HG03039 (cell line): ENCODE results near the gene RRM2.

Source experiments
- ATAC-seq: cut with Tn5 transposase; IDR thresholded peaks from one replicate; pipeline ENCODE4 v1.9.1; 2021; ENCODE audit warnings: mild to moderate bottlenecking, moderate library complexity; ENCODE audit not compliant: unreplicated experiment

Gene RRM2

DNA sequence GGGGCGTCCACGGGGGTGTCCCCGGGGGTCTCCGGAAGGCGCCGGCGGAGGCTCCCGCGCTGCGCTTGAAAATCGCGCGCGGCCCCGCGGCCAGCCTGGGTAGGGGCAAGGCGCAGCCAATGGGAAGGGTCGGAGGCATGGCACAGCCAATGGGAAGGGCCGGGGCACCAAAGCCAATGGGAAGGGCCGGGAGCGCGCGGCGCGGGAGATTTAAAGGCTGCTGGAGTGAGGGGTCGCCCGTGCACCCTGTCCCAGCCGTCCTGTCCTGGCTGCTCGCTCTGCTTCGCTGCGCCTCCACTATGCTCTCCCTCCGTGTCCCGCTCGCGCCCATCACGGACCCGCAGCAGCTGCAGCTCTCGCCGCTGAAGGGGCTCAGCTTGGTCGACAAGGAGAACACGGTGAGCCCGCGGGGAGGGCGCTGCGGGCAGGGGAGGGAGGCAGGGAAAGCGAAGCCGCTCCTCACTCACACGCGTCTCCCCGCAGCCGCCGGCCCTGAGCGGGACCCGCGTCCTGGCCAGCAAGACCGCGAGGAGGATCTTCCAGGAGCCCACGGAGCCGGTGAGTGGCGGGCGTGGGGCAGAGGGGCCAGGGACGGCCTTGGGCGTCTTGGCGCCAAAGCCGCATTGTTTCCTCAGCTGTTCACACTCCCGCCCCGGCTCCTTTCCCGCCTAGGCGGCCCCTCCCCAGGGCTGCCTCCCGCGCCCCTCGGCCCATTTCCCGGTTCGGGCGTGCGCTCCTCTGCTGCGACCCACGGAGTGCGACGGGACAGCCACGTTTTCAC, at the start of gene RRM2:
Gene RRM2 (plus strand): TSS at position 240 of the 781 bp plus-strand sequence. CDS start 60 bp downstream, at position 300.
- peak; percentile 79 for ATAC-seq

DNA sequence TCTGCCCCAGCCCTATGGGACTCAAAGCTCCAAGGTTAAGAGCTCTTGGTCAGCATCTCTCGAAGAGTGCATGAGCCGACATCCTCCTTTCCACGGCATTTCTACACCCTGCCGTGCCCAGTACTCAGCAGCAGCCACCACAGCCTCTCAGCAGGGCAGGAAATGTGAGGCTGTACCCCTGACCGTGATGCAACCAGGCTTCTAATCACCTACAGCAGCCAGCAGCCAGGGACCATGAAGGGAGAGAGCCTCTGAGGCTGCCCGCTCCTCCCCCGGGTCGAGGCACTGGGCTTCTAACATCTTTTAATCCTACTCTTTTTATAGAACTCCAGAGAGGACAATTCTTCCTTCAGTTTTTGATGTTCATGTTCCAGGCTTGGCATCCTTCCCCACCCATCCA, 48.8 kb upstream of the RRM2 start:
- ATAC-seq: no peak

DNA sequence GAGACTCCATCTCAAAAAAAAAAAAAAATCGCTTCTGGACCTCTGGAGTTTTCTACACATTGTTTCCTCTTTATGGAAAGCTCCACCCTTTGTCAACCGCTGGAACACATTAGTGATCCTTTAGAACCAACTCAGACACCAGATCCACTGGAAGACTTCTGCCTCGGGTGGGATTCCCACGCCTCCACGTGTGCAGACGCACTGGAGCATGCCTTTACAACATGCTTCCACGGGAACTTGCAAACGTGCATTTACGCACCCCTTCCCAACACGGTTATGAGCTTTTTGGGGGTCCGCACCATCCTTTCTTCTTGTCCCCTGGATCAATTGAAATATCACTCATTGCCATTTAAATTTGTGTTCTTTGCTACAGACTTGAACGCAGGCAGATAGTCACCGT, 47.4 kb upstream of the RRM2 start:
- no peak for ATAC-seq

DNA sequence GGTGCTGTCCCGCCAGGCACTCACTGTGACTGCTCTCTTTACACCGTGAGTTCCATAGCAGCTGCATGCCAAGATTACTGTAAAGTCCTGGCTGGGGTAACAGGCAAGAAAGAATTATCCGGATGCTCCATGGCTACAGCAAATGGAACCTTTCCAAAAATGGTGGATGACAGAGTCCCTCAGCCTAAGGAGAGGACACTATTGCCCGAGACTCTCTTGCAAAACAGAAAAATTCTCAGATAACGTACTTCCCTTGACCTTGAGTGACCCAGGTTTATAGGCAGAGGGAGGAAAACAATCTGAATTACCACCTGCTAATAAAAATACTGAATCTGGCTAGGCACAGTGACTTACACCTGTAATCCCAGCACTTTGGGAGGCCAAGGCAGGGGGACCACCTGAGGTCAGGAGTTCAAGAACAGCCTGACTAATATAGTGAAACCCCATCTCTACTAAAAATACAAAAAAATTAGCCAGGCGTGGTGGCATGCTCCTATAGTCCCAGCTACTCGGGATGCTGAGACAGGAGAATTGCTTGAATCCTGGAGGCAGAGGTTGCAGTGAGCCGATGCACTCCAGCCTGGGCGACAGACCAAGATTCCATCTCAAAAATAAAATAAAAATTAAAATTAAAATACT, 46.8 kb upstream of the RRM2 start:
- ATAC-seq: no peak

DNA sequence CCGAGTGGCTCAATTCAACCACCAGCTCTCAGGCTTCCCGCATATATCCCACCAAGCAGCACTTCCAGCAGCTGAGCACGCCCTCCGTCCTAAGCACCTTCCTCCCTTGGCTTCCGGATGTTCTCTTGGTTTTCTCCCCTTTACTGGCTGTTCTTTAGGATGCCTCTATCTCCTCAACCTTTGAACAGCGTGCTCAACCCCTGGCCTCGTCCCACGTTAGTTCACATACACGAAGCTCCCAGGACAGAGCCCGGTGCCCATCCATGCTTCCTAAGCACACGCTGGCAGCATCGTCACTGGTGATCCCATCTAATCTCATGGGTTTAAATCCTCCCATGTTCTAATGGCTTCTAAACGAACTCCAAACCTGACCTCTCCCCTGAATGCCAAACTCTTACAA, 46.0 kb upstream of the RRM2 start:
- no peak for ATAC-seq

DNA sequence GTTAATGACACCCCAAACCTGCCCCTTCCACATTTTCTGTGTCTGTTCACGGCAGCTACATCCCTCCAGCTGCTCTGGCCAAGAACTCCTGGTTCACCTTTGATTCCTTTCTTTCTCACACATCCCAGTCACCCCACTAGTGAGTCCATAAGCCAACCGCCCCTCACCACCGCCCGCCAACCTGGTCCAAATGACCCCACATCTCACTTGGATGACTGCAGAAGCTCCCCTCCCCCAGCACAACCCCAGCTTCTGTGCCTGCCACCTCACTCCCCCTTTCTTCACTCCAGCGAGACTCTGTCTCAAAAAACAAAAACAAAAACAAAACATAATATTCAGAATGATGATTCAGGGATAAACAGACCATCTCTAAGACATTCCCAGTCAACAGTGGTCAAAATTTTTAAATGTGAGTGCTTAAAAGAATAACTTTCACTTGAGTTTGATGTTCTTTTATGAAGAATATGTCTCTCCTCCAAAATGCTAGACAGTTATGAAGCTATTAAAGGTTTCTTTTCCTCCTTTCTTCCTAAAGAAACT, 45.5 kb upstream of the RRM2 start:
- no peak for ATAC-seq

DNA sequence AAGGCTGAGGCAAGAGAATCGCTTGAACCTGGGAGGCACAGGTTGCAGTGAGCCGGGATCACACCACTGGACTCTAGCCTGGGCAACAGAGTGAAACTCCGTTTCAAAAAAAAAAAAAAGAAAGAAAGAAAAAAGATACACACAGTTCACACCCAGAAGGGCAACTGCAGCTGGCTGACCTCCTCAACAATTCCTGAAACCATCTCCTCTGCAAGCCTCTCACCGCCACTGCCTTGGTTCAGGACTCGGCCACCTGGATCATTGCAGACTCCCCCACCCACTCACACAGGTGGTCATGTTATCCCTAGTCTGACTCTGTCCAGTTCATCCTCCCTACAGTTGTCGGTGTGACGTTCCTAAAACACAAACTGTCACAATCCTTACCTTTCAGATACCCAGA, 44.5 kb upstream of the RRM2 start:
- ATAC-seq: no peak

DNA sequence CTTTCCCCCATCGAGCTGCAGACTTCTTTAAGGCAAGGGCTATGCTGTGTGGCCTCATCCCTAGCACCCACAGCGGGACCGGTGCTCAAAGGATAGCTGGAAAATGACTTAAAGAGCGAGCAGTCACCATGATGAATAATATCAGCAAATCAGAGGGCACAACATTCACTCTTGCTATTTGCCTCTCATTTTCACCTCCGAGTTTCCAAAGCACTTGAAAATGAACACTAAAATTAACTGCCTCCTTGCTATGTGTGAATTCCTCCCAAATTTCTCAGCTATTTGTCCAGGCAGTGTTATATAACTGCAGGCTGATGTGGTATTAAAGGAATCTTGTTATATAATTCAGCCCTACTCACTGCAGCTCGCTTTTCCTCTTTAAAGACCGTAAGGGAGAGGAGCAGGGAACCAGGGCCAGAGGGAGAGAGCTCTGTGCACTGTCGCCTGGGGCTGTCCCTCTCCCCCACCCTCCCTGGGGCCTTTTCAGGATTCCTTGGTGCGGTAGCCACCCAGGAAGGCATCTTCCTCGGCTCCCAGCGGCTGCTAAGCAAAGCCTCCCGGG, 43.8 kb upstream of the RRM2 start:
- ATAC-seq: no peak

DNA sequence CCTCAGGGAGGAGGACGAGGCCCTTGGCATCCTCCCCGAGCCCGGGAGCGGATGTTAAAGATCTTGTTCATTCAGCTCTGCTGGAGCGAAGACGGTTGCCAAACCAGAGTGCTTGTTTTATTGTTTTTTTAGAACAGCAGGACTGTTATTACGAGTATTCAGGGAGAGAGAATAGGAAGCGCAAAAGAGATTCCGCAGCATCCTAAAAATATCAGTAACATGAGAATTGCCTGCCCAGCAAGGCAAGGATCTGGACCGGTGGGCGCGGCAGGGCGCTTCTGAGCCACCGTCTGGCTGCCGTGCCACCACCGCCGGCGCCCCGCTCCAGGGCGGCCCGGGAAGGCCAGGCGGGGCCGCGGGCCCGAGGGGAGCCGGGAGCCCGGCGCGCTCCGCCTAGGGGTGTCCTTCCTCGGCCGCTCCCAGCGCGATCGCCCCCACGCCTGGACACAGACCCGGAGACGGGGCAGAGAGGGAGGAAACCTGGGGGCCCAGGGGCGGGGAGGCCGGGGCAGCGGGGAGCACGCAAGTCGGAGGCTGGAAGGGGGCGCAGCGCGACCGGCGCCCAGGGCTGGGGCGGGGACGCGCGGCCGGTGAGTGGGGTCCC, 43.2 kb upstream of the RRM2 start:
- ATAC-seq: no peak

DNA sequence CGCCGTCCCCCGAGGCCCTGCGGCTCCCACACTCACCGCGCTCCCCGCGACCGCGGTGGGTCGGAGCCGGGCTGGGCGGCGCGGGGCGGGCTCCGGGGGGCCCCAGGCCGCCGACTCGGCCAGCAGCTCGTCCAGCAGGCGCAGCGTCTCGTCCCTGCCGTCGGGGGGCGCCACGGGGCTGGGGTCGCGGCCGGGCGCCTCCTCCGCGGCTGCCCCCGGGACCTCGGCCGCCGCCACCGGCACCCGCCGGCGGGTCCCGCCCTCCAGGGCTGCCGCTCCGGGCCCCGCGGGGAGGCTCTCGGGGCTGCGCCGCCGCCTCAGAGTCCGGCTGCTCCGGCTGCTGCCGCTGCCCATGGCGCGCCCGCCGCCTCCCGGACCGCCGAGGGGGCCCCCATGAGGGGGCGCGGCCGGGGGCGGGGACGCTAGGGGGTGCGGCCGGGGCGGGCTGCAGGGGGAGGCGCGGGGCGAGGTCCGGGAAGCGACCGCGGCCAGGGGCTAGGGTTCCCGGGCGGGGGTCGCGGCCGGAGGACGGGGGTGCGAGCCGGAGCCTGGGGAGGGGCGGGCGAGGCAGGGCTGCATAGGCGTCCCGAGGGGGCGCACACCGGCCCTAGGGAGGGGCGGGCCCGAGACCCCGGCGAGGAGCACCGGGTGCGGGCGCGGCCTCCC, 42.5 kb upstream of the RRM2 start, which contains the start of gene CYS1:
Gene CYS1 (minus strand): TSS at position 542 of the 666 bp plus-strand sequence. CDS start 188 bp downstream, at position 354.
- ATAC-seq: no peak

DNA sequence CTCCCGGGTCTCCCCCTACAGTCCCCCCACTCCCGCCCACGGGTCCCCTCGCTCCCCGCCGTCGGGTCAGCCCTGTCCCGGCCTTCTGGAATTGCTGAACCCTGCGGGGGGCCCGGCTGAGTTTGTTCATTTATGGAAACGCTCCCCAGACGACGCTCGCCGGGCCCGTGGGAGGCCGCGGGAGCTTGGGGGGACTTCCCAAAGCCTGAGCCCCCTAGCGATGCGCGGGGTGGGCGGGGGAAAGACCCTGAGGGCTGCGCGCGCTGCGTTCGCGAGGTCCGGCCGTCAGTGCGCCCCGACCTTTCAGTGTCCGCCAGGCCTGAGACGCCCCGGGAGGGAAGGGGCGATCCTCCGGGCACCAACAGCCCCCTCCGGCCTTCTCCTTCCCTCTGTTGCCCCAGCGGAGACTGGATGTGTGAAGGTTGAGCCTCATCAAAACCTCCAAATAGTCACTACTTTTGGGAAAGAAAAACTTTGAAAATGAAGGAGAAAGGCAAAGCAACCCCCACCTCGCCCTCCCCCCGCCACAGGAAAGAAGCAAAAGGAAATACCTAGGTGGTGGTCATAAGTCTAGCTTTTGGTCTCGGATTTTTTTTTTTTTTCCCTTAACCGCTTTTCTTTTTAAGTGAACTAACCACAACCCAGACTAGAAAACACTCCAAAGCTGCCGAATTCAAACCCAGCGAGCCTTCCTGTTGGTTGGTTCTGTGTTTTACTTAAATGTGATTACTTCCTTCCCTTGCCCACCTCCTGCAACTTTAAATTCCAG, 41.8 kb upstream of the RRM2 start:
- no peak for ATAC-seq

DNA sequence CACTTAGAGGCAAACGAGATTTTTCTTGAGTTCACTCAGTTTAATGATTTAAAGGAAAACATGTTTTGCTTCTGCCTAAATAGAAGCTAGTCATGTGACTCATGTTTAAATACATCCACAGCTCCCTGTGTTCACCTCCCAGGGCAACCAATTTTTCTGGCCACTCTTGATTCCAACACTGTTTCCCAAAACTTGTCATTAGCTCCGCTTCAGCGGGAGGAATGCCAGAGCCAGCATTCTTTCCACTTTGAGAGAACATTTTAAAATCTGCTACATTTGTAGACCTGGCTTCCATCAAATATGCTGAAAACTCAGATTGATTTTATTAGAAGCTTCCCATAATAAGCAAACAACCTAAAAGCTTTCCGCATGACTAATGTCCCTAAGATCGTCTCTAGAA, 39.5 kb upstream of the RRM2 start:
- no peak for ATAC-seq

DNA sequence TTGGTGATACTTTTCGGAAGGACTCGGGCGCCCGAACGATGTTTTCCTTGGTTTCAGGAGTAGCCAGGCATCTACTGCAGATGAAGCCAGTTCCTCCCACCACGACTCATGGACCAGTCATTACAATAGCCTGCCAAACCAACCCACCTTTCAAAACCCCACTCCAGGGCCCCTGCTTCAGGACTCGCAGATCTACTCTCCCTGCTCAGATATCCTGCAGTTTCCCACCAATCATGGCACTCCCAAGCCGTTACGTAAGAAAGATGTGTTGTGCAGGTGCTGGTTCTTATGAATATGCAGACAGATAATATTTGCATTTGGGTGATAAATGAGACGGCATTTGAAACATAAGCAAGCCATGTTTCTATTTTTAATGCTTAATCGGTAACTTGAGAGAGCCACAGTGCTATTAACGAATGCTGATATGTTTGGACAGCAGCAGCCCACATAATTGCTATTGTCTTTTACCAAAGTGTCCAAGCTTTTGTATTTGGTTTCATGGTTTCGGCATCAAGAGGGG, 38.8 kb upstream of the RRM2 start:
- no peak for ATAC-seq

DNA sequence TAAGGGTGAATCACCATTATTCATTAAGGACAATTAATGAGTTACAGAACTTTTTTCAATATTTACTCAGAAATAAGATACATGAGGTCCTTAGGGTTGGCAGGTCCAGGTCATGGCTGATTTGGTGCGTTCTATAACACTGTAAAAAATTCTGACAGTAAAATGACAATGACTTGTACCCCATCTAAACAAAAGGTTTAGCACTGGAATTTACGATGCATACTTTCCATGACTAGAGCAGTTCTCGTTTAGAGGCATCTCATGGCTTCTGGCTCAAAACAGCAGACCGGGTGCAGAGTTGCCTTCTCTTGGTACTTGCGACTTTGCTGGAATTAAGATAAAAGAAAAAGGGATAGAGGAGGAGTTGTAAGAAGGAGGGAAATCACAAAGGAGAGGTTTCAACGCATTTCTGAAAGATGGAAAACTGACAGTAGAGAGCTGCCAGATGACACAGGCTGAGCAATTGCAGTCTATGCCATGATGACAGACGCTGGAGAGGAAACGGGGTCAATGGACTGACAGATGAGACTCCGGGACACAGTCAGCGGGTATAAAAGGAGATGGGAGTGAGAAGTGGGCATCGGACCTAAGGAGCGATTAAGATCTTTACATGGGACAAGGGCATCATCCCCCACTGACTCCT, 38.2 kb upstream of the RRM2 start:
- ATAC-seq: no peak

DNA sequence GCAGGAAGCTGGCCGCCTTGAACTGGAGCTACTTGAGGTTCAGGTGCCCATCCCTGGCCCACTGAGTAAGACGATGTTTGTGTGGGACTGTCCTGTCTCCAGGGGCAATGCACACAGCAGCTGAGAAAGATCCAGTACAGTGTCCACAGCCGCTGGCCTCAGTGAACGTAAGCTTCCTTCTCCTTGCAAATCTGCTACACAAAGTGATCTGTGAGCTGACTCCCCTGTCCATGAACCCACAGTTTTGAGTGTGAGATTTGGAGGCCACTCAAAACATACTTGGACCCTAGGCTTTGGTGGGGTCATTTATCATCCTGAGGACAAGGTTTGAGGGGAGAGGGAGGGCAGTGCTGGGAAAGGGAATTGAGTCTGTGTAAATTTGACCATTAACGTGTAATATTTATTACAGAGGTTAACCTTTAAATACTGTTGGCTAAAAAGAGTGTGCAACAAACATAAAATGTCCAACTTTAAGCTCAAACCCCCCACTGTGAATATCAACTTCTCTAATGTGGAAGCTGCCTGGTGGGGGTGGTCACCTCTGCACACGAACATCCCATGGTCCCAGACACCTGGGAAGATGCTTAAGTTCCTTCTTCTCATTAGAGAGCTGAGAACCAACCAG, 37.4 kb upstream of the RRM2 start:
- ATAC-seq: no peak

DNA sequence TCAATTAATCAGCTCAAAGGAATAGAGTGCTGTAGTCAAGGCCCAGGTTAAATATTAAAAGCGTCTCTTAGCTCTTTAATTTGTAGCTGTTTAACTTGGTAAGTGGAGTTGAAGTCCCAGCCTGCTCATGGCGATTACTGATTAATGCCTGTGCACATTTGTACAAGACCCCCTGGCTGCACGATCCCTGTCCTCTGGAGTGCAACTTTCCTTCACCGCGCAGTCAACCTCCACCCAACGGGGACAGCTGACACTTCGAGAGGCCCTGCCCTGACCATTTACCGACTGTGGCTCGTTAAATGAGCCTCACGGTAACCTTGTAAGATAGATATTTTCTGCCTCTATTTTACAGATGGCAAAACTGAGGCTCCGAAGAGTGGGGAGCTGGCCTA, 36.9 kb upstream of the RRM2 start:
- no peak for ATAC-seq

DNA sequence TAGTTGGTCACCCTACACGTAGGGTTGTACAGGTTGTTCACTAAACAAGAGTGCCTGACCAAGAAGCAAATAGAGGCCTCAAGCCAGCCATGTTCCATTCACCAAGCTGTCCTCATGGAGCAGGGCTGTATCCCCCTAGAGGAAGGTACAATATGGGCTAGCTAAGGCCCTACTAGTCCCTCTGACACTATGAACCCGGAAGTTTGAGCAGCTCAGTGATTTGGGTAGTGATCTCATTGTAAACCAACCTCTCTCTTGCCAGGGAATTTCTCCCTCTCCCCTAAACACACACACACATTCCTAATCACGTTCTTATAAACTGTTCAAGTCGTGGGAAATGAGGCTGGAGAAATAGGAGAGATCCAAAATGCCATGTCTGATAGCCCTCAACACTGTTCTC, 35.6 kb upstream of the RRM2 start:
- no peak for ATAC-seq

DNA sequence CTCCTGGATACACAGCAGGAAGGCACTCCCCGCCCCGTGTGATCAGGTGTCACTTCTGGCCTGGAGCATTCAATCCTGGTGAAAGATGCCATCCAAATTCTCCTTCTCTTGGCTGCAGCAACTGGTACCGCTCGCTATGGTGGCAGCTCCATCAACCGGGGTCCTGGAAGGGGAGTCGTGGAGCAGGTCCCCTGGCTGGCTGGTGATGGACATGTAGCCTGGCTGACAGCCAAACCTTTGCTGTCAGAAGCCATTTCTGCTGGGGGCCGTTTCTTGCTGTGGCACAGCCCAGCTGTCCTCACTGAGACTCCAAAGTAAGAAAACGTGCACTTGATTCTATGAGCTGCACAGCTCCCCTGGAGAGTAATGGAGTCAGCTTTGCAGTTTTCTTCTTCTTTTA, 35.2 kb upstream of the RRM2 start:
- no peak for ATAC-seq

DNA sequence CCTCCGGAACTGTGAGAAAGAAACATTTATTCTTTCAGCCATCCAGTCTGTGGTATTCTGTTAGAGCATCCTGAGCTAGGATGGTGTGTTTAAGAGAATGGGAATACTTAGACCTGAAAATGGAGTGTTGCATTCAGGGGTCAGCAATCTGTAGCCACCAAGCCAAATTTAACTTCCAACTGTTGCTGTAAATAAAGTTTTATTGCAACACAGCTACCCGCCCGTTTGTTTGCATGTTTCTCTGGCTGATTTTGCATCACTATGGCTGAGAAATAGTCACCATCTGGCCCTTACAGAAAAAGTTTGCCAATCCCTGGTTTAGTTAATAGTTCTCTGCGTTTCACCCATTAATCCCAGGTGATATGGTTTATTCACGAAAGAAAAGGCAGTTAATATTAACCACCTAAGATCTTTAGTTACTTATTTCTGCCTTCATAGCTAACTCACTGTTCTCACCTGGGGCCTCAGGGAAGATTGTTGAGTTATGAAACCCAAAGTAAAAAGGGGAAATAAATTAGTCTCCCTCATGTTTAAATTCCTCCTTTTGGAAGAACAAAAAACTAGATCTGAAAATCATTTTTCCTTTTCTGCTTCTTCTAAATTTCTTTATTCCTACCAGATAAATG, 32.9 kb upstream of the RRM2 start:
- no peak for ATAC-seq
